ENCODE measurements around the gene ITGA8.

The ITGA8 gene

GRCh38 chr10:15550950-15551349 lies 168.8 kb downstream of the ITGA8 start:
- no peak for DNase-seq (ENCODE audit: low read depth)
- no peak overlapping the region for H3K4me3 ChIP-seq (ENCODE audit: control insufficient read depth, low read depth, low read length)
- TF ChIP-seq, protein P1, sequence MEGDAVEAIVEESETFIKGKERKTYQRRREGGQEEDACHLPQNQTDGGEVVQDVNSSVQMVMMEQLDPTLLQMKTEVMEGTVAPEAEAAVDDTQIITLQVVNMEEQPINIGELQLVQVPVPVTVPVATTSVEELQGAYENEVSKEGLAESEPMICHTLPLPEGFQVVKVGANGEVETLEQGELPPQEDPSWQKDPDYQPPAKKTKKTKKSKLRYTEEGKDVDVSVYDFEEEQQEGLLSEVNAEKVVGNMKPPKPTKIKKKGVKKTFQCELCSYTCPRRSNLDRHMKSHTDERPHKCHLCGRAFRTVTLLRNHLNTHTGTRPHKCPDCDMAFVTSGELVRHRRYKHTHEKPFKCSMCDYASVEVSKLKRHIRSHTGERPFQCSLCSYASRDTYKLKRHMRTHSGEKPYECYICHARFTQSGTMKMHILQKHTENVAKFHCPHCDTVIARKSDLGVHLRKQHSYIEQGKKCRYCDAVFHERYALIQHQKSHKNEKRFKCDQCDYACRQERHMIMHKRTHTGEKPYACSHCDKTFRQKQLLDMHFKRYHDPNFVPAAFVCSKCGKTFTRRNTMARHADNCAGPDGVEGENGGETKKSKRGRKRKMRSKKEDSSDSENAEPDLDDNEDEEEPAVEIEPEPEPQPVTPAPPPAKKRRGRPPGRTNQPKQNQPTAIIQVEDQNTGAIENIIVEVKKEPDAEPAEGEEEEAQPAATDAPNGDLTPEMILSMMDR (IDR thresholded peaks at IDR 0.05; ENCODE audit: control insufficient read depth, insufficient read depth, low read depth, low read length, missing control alignments) = no peak

DNA sequence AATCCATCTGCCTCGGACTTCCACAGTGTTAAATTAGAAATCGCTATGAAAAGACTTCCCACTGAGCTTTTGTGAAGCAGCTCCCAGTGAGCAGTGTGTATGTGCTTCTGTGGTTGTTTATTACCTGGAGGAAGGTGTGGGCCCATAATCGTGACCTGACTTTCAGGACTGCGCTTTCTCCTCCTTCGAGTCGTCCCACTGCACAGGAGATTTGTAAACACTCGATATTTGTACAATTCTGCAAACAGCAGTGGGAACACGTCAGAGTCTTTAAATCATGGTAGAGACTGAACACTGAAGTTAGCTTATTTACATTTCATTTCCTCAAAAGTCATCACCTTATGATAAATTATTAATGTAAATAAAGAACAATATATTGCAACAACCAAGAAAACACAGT lies 171.4 kb downstream of the ITGA8 start:
- no peak overlapping the region for H3K4me3 ChIP-seq (ENCODE audit: control insufficient read depth, low read depth, low read length)
- DNase-seq (ENCODE audit: low read depth) = no peak
- TF ChIP-seq, protein P1 (IDR thresholded peaks at IDR 0.05; ENCODE audit: control insufficient read depth, insufficient read depth, low read depth, low read length, missing control alignments) = no peak

- DNase-seq (ENCODE audit: low read depth) = no peak
- TF ChIP-seq, protein P1 (IDR thresholded peaks at IDR 0.05; ENCODE audit: control insufficient read depth, insufficient read depth, low read depth, low read length, missing control alignments) = no peak
- no peak overlapping the region for H3K4me3 ChIP-seq (ENCODE audit: control insufficient read depth, low read depth, low read length)
Observed at GRCh38 chr10:15546606-15547005, 173.1 kb downstream of the ITGA8 start.

DNA sequence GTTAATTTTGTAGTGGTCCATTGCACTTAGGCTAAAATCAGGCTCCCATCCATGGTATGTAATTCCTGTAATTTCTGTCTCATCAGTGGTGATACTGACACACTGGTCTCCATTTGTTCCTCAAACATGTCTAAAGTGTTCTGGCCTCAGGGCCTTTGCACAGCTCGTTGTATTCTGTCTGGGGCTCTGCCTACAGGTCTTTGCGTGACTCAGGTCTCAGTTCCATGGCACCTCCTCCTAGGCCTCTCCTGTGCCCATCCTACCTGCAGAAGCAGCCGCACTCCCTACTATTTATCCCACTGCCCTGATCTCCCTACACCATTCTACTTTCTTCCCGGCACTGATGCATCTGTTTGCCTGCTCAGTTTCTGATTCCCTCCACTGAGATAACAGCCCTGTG lies 173.8 kb downstream of the ITGA8 start:
- TF ChIP-seq, protein P1 (IDR thresholded peaks at IDR 0.05; ENCODE audit: control insufficient read depth, insufficient read depth, low read depth, low read length, missing control alignments) = no peak
- no peak overlapping the region for H3K4me3 ChIP-seq (ENCODE audit: control insufficient read depth, low read depth, low read length)
- no peak for DNase-seq (ENCODE audit: low read depth)

DNA sequence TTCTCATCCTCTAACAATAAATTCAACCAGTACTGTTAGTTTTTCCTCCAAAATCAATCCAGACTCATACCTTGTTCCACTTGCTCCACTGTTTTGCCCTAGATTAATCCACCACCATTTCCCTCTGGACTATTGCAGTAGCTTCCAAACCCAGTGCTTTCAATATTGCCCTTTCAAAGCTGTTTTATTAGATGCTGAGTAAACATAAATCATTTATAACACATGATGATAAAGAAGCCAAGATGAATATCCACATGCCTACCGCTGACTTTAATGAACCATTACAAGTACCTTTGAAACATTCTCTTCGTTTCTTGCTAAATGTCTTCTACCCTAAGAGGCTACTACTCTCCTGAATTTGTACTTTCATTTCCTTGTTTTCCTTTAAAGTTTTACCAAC lies 174.5 kb downstream of the ITGA8 start:
- TF ChIP-seq, protein P1 (IDR thresholded peaks at IDR 0.05; ENCODE audit: control insufficient read depth, insufficient read depth, low read depth, low read length, missing control alignments) = no peak
- no peak overlapping the region for H3K4me3 ChIP-seq (ENCODE audit: control insufficient read depth, low read depth, low read length)
- no peak for DNase-seq (ENCODE audit: low read depth)

- no peak for DNase-seq (ENCODE audit: low read depth)
- no peak overlapping the region for H3K4me3 ChIP-seq (ENCODE audit: control insufficient read depth, low read depth, low read length)
- TF ChIP-seq, protein P1 (IDR thresholded peaks at IDR 0.05; ENCODE audit: control insufficient read depth, insufficient read depth, low read depth, low read length, missing control alignments) = no peak
Observed at GRCh38 chr10:15543994-15544393, 175.7 kb downstream of the ITGA8 start.

DNA sequence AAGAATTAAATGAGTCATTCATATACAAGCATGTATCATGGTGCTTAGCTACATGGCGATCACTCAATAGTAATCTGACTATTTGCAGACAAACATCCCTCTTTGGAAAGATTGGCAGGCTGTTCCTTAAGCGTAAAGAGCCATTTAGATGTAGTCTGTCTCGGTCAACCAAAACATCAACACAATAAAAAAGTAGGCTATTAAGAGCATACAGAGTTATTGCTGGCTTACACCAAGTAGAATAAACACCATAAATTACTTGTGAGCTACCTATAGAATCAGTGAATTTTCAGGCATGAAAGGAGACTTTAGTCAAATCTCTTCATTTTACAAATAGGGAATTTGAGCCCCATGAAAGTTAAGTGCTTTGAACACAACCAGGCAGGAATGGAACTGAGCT lies 176.9 kb downstream of the ITGA8 start:
- TF ChIP-seq, protein P1 (IDR thresholded peaks at IDR 0.05; ENCODE audit: control insufficient read depth, insufficient read depth, low read depth, low read length, missing control alignments) = no peak
- H3K4me3 ChIP-seq (ENCODE audit: control insufficient read depth, low read depth, low read length) = no peak overlapping the region
- DNase-seq (ENCODE audit: low read depth) = no peak
